Gastroesophageal sphincter (tissue), 4 donors: ENCODE results near the gene LPCAT1. TPM values are rescaled to one million over a fixed set of nuclear protein-coding genes. Genes with fewer than 3 reads are reported as not detected.

Experiments used
- ATAC-seq: fragments of 150-250 bp; one replicate; pipeline ENCODE4 v1.9.1; 2016; ENCODE audit warnings: mild to moderate bottlenecking, moderate library complexity
- H3K27ac ChIP-seq, 4 donors: fragments of 200-600 bp; sonication (generic) in 3 of 4; 1 replicate in 3 of 4; 2 replicates in 1 of 4; pipeline ENCODE4 v1.5.1; 2016 to 2019
- H3K27me3 ChIP-seq: fragments of 200-600 bp; sonication (generic); one replicate; pipeline ENCODE4 v1.5.1; 2019
- H3K36me3 ChIP-seq, 2 donors: fragments of 200-600 bp; sonication (generic); one replicate each; pipeline ENCODE4 v1.5.1; 2019; ENCODE audit warnings: control low read depth in 1 of 2
- H3K4me1 ChIP-seq, 3 donors: fragments of 200-600 bp; sonication (generic); 1 replicate in 2 of 3; 2 replicates in 1 of 3; pipeline ENCODE4 v1.5.1; 2016 to 2019; ENCODE audit warnings: control low read depth in 2 of 3
- H3K4me3 ChIP-seq, 2 donors: fragments of 200-600 bp; sonication (generic); one replicate each; pipeline ENCODE4 v1.5.1; 2019; ENCODE audit warnings: mild to moderate bottlenecking in 1 of 2, moderate library complexity in 1 of 2
- H3K9me3 ChIP-seq, 3 donors: fragments of 200-600 bp; sonication (generic); one replicate each; pipeline ENCODE4 v1.5.1; 2017 to 2019; ENCODE audit warnings: control low read depth in 2 of 3
- CTCF ChIP-seq, 4 experiments: fragments of 200-600 bp in 2 of 4; fragments of 450-650 bp in 2 of 4; sonication (generic) in 1 of 4; IDR thresholded peaks; one replicate each; pipeline ENCODE4 v1.5.1; 2017 to 2019; ENCODE audit warnings: antibody characterized with exemption in 4 of 4, mild to moderate bottlenecking in 2 of 4, moderate library complexity in 2 of 4
- EP300 ChIP-seq: sonication (generic); formaldehyde crosslinking; IDR thresholded peaks from one replicate; pipeline ENCODE4 v1.6.1; 2017; ENCODE audit warnings: antibody characterized with exemption, mild to moderate bottlenecking
- POLR2A ChIP-seq, 2 donors: fragments of 450-650 bp; IDR thresholded peaks; one replicate each; pipeline ENCODE4 v1.6.1; 2017; ENCODE audit warnings: antibody characterized with exemption in 2 of 2, mild to moderate bottlenecking in 2 of 2, moderate library complexity in 1 of 2
- POLR2AphosphoS5 ChIP-seq: sonication (generic); formaldehyde crosslinking; IDR thresholded peaks from one replicate; pipeline ENCODE4 v1.6.1; 2017; ENCODE audit warnings: antibody characterized with exemption
- WGBS, 2 donors: methylation state at CpG; one replicate each; pipeline ENCODE4 v1.1.5; 2018; ENCODE audit warnings: low coverage in 1 of 2; 5-methylcytosine and 5-hydroxymethylcytosine counted together
- total RNA-seq, 4 donors: library from RNA; depleted of rRNA; stranded (reverse); fragments of >200 nt; gene quantifications; one replicate each; pipeline ENCODE4 v1.1.0, GENCODE V29; 2016

Gene LPCAT1
- total RNA-seq, 4 donors from 2014 or later = 20.3 to 52.6 (median 31.8) TPM

GRCh38 chr5:1523480-1523792 is 324 bp downstream of the LPCAT1 start:
- no peak for TF ChIP-seq POLR2A (IDR thresholded peaks at IDR 0.05)
- TF ChIP-seq POLR2AphosphoS5 = no peak
- TF ChIP-seq CTCF (IDR thresholded peaks at IDR 0.05) = no peak
- TF ChIP-seq EP300 = no peak
- ATAC-seq = peak; percentile 44
- Histone ChIP-seq H3K27me3 (no peaks in the 10 kb centered on the region), H3K27ac (peak overlapping the region in 3 of 4 donors; percentile 89 to 93 (median 90)), H3K9me3 (no peaks in the 10 kb centered on the region), H3K4me1 (peaks cover 0 to 33% (median 18%) of the 10 kb centered on the region in 3 donors), H3K4me3 (peak overlapping the region; percentile 87 to 94), H3K36me3 (peaks cover 0 to 23% of the 10 kb centered on the region in 2 donors)
- no CpG with 5 or more reads among the region's 48 CpGs for WGBS, 2 donors

- H3K4me1 ChIP-seq = peaks cover 0 to 33% (median 18%) of the 10 kb centered on the region in 3 donors
- no peaks in the 10 kb centered on the region for H3K9me3 ChIP-seq
- peak overlapping the region in 3 of 4 donors; percentile 89 to 93 (median 90) for H3K27ac ChIP-seq
- TF ChIP-seq CTCF (IDR thresholded peaks at IDR 0.05) (no peak), POLR2A (IDR thresholded peaks at IDR 0.05) (no peak), POLR2AphosphoS5 (no peak), EP300 (no peak)
- H3K4me3 ChIP-seq = peak overlapping the region; percentile 87 to 94
- 29 to 46% methylated on average over 4 to 5 of the region's 63 CpGs for WGBS, 2 donors
- H3K27me3 ChIP-seq = no peaks in the 10 kb centered on the region
- peaks cover 0 to 26% of the 10 kb centered on the region in 2 donors for H3K36me3 ChIP-seq
- ATAC-seq = peak; percentile 29
Observed at GRCh38 chr5:1522601-1523479, 920 bp downstream of the LPCAT1 start.

- Histone ChIP-seq H3K9me3 (no peaks in the 10 kb centered on the region), H3K4me1 (peaks cover 0 to 33% (median 18%) of the 10 kb centered on the region in 3 donors), H3K36me3 (peaks cover 0 to 31% of the 10 kb centered on the region in 2 donors), H3K4me3 (peak overlapping the region in 1 of 2 donors; percentile 87), H3K27me3 (no peaks in the 10 kb centered on the region), H3K27ac (no peak overlapping the region)
- WGBS, 2 donors = 44 to 62% methylated on average over 6 to 8 of the region's 28 CpGs
- TF ChIP-seq CTCF (IDR thresholded peaks at IDR 0.05) (no peak), POLR2A (IDR thresholded peaks at IDR 0.05) (no peak), EP300 (no peak), POLR2AphosphoS5 (no peak)
- no peak for ATAC-seq
Observed at GRCh38 chr5:1521671-1522600, 1.8 kb downstream of the LPCAT1 start.

- Histone ChIP-seq H3K9me3 (no peaks in the 10 kb centered on the region), H3K4me1 (peaks cover 0 to 33% (median 18%) of the 10 kb centered on the region in 3 donors), H3K4me3 (no peak overlapping the region), H3K36me3 (peaks cover 0 to 34% of the 10 kb centered on the region in 2 donors), H3K27me3 (no peaks in the 10 kb centered on the region), H3K27ac (no peak overlapping the region)
- ATAC-seq = no peak
- 91 to 97% methylated on average over 5 to 10 of the region's 13 CpGs for WGBS, 2 donors
- TF ChIP-seq CTCF (IDR thresholded peaks at IDR 0.05) (no peak), POLR2AphosphoS5 (no peak), EP300 (no peak), POLR2A (IDR thresholded peaks at IDR 0.05) (no peak)
Observed at GRCh38 chr5:1520791-1521453, 2.8 kb downstream of the LPCAT1 start.
